ENCODE data around the gene ABLIM2. TPM values are rescaled to one million over a fixed set of nuclear protein-coding genes. Genes with fewer than 3 reads are reported as not detected.

Gene ABLIM2
- total RNA-seq, 5 donors from 2014 or later (not counting 1 experiment from before 2014, with no cell fraction given) = 2.6 to 7.0 (median 5.5) TPM

- ATAC-seq (replicated peaks in 1 of 4) = no peak
- Mint-ChIP-seq H3K4me1 (no peaks in the 10 kb centered on the region), H3K4me3 (no peak overlapping the region), H3K36me3 (no peaks in the 10 kb centered on the region), H3K27me3 (peaks cover 2 to 3% of the 10 kb centered on the region in 2 donors), H3K9me3 (no peaks in the 10 kb centered on the region), H3K27ac (no peak overlapping the region)
- no peaks in the 10 kb centered on the region for H3K9me3 ChIP-seq
- no peaks in the 10 kb centered on the region for H3K4me1 ChIP-seq (ENCODE audit: control insufficient read depth in 1 of 2, extremely low read depth in 1 of 2, insufficient read depth in 2 of 2, low read length in 2 of 2)
- WGBS (ENCODE audit: insufficient coverage) = 53% methylated on average over 19 of the region's 25 CpGs
- CTCF ChIA-PET = no interaction called here
- no peak for DNase-seq
- H3K36me3 ChIP-seq (ENCODE audit: control insufficient read depth in 2 of 2, extremely low read depth in 1 of 2, insufficient read depth in 1 of 2, low read length in 1 of 2) = no peaks in the 10 kb centered on the region
- POLR2A ChIA-PET = no interaction called here
- no peak overlapping the region for H3K4me3 ChIP-seq (ENCODE audit: control insufficient read depth in 1 of 2, extremely low read depth in 1 of 2, low read length in 1 of 2)
- peaks cover 0 to 8% of the 10 kb centered on the region in 2 experiments for H3K27me3 ChIP-seq (replicated peaks in 1 of 2; ENCODE audit: control insufficient read depth in 2 of 2, extremely low read depth in 1 of 2, insufficient read depth in 2 of 2, low read length in 1 of 2)
- H3K27ac ChIP-seq (ENCODE audit: low read length) = no peak overlapping the region
Measured at GRCh38 chr4:8024073-8024786, 134.4 kb downstream of the ABLIM2 start.

DNA sequence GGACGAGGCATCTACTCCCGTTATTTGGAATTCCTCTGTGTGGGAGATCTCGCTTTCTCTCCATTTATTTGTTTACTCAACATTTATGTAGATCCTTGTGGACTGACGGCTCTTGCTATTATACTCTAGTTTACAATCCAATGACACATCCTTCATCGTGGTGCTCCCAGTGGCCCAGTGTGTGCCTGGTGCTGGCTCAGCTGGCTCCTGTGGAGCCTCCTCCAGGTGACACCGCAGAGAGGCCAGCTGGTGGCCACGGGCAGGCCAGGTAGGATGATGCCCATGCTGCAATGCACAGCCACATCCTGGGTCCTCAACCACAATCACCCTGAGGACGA is 134.9 kb downstream of the ABLIM2 start:
- peaks cover 2 to 4% of the 10 kb centered on the region in 2 donors for H3K27me3 Mint-ChIP-seq
- H3K9me3 Mint-ChIP-seq = no peaks in the 10 kb centered on the region
- WGBS (ENCODE audit: insufficient coverage) = 76% methylated on average over 7 of the region's 8 CpGs
- H3K27ac ChIP-seq (ENCODE audit: low read length) = no peak overlapping the region
- H3K4me1 ChIP-seq (ENCODE audit: control insufficient read depth in 1 of 2, extremely low read depth in 1 of 2, insufficient read depth in 2 of 2, low read length in 2 of 2) = no peaks in the 10 kb centered on the region
- peaks cover 0 to 13% of the 10 kb centered on the region in 2 experiments for H3K27me3 ChIP-seq (replicated peaks in 1 of 2; ENCODE audit: control insufficient read depth in 2 of 2, extremely low read depth in 1 of 2, insufficient read depth in 2 of 2, low read length in 1 of 2)
- no peak overlapping the region for H3K27ac Mint-ChIP-seq
- no peak overlapping the region for H3K4me3 Mint-ChIP-seq
- DNase-seq = no peak
- no peaks in the 10 kb centered on the region for H3K36me3 ChIP-seq (ENCODE audit: control insufficient read depth in 2 of 2, extremely low read depth in 1 of 2, insufficient read depth in 1 of 2, low read length in 1 of 2)
- H3K4me1 Mint-ChIP-seq = no peaks in the 10 kb centered on the region
- no peaks in the 10 kb centered on the region for H3K36me3 Mint-ChIP-seq
- ChIA-PET POLR2A (no interaction called here), CTCF (no interaction called here)
- no peak overlapping the region for H3K4me3 ChIP-seq (ENCODE audit: control insufficient read depth in 1 of 2, extremely low read depth in 1 of 2, low read length in 1 of 2)
- H3K9me3 ChIP-seq = no peaks in the 10 kb centered on the region
- ATAC-seq (replicated peaks in 1 of 4) = no peak

- Mint-ChIP-seq H3K4me1 (no peaks in the 10 kb centered on the region), H3K27ac (no peak overlapping the region), H3K27me3 (peaks cover 2 to 4% of the 10 kb centered on the region in 2 donors), H3K9me3 (no peaks in the 10 kb centered on the region), H3K4me3 (no peak overlapping the region), H3K36me3 (no peaks in the 10 kb centered on the region)
- Histone ChIP-seq H3K27ac (ENCODE audit: low read length) (no peak overlapping the region), H3K27me3 (replicated peaks in 1 of 2; ENCODE audit: control insufficient read depth in 2 of 2, extremely low read depth in 1 of 2, insufficient read depth in 2 of 2, low read length in 1 of 2) (peaks cover 0 to 13% of the 10 kb centered on the region in 2 experiments), H3K4me1 (ENCODE audit: control insufficient read depth in 1 of 2, extremely low read depth in 1 of 2, insufficient read depth in 2 of 2, low read length in 2 of 2) (no peaks in the 10 kb centered on the region), H3K36me3 (ENCODE audit: control insufficient read depth in 2 of 2, extremely low read depth in 1 of 2, insufficient read depth in 1 of 2, low read length in 1 of 2) (no peaks in the 10 kb centered on the region), H3K9me3 (no peaks in the 10 kb centered on the region), H3K4me3 (ENCODE audit: control insufficient read depth in 1 of 2, extremely low read depth in 1 of 2, low read length in 1 of 2) (no peak overlapping the region)
- no peak for ATAC-seq (replicated peaks in 1 of 4)
- CTCF ChIA-PET = no interaction called here
- POLR2A ChIA-PET = no interaction called here
- DNase-seq = no peak
- WGBS (ENCODE audit: insufficient coverage) = 85% methylated on average over 13 of the region's 29 CpGs
Measured at GRCh38 chr4:8022767-8023695, 135.6 kb downstream of the ABLIM2 start.

- Histone ChIP-seq H3K27ac (ENCODE audit: low read length) (no peak overlapping the region), H3K36me3 (ENCODE audit: control insufficient read depth in 2 of 2, extremely low read depth in 1 of 2, insufficient read depth in 1 of 2, low read length in 1 of 2) (no peaks in the 10 kb centered on the region), H3K4me1 (ENCODE audit: control insufficient read depth in 1 of 2, extremely low read depth in 1 of 2, insufficient read depth in 2 of 2, low read length in 2 of 2) (no peaks in the 10 kb centered on the region), H3K27me3 (replicated peaks in 1 of 2; ENCODE audit: control insufficient read depth in 2 of 2, extremely low read depth in 1 of 2, insufficient read depth in 2 of 2, low read length in 1 of 2) (peaks cover 0 to 13% of the 10 kb centered on the region in 2 experiments), H3K9me3 (no peaks in the 10 kb centered on the region), H3K4me3 (ENCODE audit: control insufficient read depth in 1 of 2, extremely low read depth in 1 of 2, low read length in 1 of 2) (no peak overlapping the region)
- H3K27ac Mint-ChIP-seq = no peak overlapping the region
- H3K4me3 Mint-ChIP-seq = no peak overlapping the region
- 72% methylated on average over 13 of the region's 13 CpGs for WGBS (ENCODE audit: insufficient coverage)
- no peak for DNase-seq
- ATAC-seq (replicated peaks in 1 of 4) = no peak
- no peaks in the 10 kb centered on the region for H3K4me1 Mint-ChIP-seq
- CTCF ChIA-PET = no interaction called here
- no peaks in the 10 kb centered on the region for H3K9me3 Mint-ChIP-seq
- H3K36me3 Mint-ChIP-seq = no peaks in the 10 kb centered on the region
- peaks cover 2 to 4% of the 10 kb centered on the region in 2 donors for H3K27me3 Mint-ChIP-seq
- POLR2A ChIA-PET = no interaction called here
Measured at GRCh38 chr4:8021796-8022195, 136.8 kb downstream of the ABLIM2 start.

DNA sequence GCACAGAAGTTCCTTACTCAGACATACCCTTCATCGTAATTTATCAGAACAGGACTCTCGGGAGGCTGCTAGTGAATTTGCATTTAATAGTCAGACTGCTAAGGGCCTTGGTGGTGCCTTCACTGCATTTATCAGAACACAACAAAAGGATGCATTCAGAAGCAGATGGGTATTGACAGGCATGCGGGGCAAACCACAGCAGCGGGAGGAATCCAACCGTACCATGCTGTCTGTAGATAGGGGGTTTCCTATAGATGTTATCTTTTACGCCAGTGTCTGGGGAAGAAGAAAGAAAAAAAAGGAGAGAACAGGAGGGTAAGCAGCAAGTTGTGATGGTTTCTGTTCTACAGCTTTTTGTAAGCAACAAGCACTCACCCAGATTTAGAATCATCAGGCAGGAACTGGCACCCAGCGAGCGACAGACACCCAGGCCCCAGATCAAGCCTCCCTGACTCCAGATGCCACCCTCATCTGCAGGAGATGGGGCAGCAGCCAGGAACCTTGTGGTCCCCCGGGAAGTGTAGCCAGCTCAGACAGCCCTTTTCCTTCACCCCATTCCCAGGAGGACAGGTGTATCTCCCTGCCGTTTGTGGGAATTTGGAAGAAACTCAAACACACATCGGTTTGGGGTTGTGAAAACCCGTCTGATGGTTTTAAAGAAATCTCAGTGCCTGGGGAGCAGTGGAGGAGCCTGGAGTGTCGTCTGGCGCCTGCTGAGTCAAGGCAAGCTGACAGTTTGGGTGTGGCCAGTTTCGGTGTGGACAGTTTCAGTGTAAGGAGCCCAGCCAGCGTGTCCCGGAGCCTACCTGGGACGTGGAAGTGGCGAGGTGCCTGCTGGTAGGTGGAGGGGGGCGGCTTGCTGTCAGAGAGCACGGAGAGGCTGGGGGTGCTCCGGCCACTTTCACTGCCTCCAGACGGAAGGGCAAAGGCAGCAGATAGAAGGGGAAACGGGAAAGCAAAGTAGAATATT is 138.9 kb downstream of the ABLIM2 start:
- ATAC-seq (replicated peaks in 1 of 4) (no peak), DNase-seq (no peak)
- Histone ChIP-seq H3K4me1 (ENCODE audit: control insufficient read depth in 1 of 2, extremely low read depth in 1 of 2, insufficient read depth in 2 of 2, low read length in 2 of 2) (no peaks in the 10 kb centered on the region), H3K36me3 (ENCODE audit: control insufficient read depth in 2 of 2, extremely low read depth in 1 of 2, insufficient read depth in 1 of 2, low read length in 1 of 2) (no peaks in the 10 kb centered on the region), H3K4me3 (ENCODE audit: control insufficient read depth in 1 of 2, extremely low read depth in 1 of 2, low read length in 1 of 2) (no peak overlapping the region), H3K27ac (ENCODE audit: low read length) (no peak overlapping the region), H3K9me3 (no peaks in the 10 kb centered on the region), H3K27me3 (replicated peaks in 1 of 2; ENCODE audit: control insufficient read depth in 2 of 2, extremely low read depth in 1 of 2, insufficient read depth in 2 of 2, low read length in 1 of 2) (peaks cover 0 to 13% of the 10 kb centered on the region in 2 experiments)
- H3K4me3 Mint-ChIP-seq = no peak overlapping the region
- ChIA-PET POLR2A (no interaction called here), CTCF (no interaction called here)
- H3K27ac Mint-ChIP-seq = no peak overlapping the region
- 48% methylated on average over 19 of the region's 24 CpGs for WGBS (ENCODE audit: insufficient coverage)
- H3K36me3 Mint-ChIP-seq = no peaks in the 10 kb centered on the region
- H3K4me1 Mint-ChIP-seq = no peaks in the 10 kb centered on the region
- peaks cover 0 to 4% of the 10 kb centered on the region in 2 donors for H3K27me3 Mint-ChIP-seq
- H3K9me3 Mint-ChIP-seq = no peaks in the 10 kb centered on the region

- H3K4me1 ChIP-seq (ENCODE audit: control insufficient read depth in 1 of 2, extremely low read depth in 1 of 2, insufficient read depth in 2 of 2, low read length in 2 of 2) = no peaks in the 10 kb centered on the region
- H3K27ac ChIP-seq (ENCODE audit: low read length) = no peak overlapping the region
- 63% methylated on average over 11 of the region's 12 CpGs for WGBS (ENCODE audit: insufficient coverage)
- Mint-ChIP-seq H3K27me3 (peaks cover 0 to 4% of the 10 kb centered on the region in 2 donors), H3K9me3 (no peaks in the 10 kb centered on the region), H3K36me3 (no peaks in the 10 kb centered on the region), H3K27ac (no peak overlapping the region), H3K4me1 (no peaks in the 10 kb centered on the region), H3K4me3 (no peak overlapping the region)
- POLR2A ChIA-PET = no interaction called here
- peaks cover 0 to 16% of the 10 kb centered on the region in 2 experiments for H3K27me3 ChIP-seq (replicated peaks in 1 of 2; ENCODE audit: control insufficient read depth in 2 of 2, extremely low read depth in 1 of 2, insufficient read depth in 2 of 2, low read length in 1 of 2)
- H3K36me3 ChIP-seq (ENCODE audit: control insufficient read depth in 2 of 2, extremely low read depth in 1 of 2, insufficient read depth in 1 of 2, low read length in 1 of 2) = no peaks in the 10 kb centered on the region
- CTCF ChIA-PET = no interaction called here
- ATAC-seq (replicated peaks in 1 of 4) (no peak), DNase-seq (no peak)
- no peaks in the 10 kb centered on the region for H3K9me3 ChIP-seq
- H3K4me3 ChIP-seq (ENCODE audit: control insufficient read depth in 1 of 2, extremely low read depth in 1 of 2, low read length in 1 of 2) = no peak overlapping the region
Measured at GRCh38 chr4:8016527-8016926, 142.1 kb downstream of the ABLIM2 start.
